ENCODE results near the gene DNAJC4.

Gene DNAJC4

DNA sequence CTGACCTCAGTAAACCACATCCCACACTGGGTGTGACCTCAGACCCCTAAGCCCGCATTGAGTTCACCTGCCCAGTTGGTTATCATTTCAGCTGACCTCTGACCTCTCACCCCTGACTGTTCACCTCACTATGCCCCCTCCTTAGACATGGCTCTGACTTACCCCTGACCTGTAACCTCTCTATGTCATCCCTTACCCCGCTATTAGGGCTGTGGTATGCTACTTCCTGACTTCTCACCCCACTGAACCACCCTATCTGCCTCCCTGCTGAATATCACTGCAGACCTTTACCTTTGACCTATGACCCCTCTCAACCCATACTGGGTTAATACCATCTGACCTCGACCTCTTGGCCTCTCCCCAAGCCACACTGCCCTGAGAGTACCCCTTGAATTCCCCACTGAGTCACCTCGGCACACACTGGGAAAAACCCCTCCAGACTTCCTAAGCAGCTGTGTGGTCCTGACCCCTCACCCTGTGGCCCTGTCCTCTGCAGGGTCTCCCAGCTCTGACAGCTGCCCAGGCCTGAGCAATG lies 29.3 kb downstream of the DNAJC4 start:
- no peak for DNase-seq (ENCODE audit: low spot score)

GRCh38 chr11:64260147-64260708 lies 29.9 kb downstream of the DNAJC4 start:
- no peak for DNase-seq (ENCODE audit: low spot score)

DNA sequence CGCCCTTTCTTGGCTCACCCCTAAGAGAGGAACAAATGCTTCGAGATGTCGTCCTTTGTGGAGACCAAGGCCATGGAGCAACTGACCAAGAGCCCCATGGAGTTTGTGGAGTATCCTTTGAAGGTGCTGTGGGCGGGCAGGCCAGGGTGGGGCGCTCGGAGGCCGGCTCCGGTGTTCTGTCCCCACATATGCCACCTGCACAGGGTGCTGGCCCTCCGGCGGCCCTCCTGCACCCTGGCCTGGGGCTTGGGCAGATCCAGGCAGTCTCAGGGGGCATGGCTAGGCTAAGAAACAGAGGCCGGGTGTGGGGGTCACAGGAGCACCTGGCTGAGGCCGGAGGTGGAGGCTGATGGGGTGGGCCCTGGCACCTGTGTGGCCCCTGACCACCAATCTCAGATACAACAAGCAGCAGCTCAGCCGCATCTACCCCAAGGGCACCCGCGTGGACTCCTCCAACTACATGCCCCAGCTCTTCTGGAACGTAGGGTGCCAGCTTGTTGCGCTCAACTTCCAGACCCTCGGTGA lies 31.3 kb downstream of the DNAJC4 start:
- no peak for DNase-seq (ENCODE audit: low spot score)

GRCh38 chr11:64262271-64263002 lies 32.1 kb downstream of the DNAJC4 start:
- DNase-seq (ENCODE audit: low spot score): no peak

- no peak for DNase-seq (ENCODE audit: low spot score)
Observed at GRCh38 chr11:64263021-64263946, 32.9 kb downstream of the DNAJC4 start.

- DNase-seq (ENCODE audit: low spot score): no peak
Observed at GRCh38 chr11:64263947-64264317, 33.6 kb downstream of the DNAJC4 start.

DNA sequence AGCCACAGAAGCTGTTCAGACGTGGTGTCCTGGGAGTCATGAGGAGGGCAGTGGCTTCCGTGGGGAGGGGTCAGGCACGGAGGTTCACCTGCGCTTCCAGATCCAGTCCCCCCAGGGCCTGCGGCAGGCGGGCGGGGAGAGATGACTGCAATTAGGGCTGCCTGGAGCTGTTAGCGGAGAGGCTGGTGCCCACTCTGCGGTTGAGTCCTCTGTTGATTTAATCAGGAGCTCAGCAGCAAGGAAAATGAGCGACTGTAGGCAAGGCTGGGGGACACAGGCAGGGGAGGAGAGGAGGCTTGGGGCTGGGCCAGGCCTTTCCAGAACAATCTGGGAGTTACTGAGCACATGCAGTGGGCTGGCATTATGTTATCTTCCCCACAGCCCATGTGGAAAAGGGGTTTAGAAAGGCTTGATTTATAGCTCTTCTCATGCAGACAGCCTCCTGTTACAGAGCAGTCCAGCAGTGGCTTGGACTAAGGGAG lies 34.1 kb downstream of the DNAJC4 start:
- DNase-seq (ENCODE audit: low spot score): no peak

- DNase-seq (ENCODE audit: low spot score): no peak
Observed at GRCh38 chr11:64265176-64266160, 35.1 kb downstream of the DNAJC4 start.

DNA sequence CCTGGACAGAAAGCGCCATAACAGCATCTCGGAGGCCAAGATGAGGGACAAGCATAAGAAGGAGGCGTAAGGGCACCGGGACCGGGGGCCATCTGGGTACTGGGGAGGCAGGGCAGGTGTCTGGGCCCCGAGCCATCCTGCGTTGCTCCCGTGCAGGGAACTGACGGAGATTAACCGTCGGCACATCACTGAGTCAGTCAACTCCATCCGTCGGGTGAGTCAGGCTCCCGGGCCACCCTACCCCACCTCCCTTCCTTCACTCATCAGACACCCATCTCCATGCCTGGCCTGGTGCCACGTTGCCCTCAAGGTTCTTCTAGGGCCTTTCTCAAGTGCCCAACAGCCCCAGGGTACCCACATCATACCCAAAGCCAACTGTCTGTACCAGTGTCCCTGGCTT lies 36.0 kb downstream of the DNAJC4 start:
- no peak for DNase-seq (ENCODE audit: low spot score)

- no peak for DNase-seq (ENCODE audit: low spot score)
Observed at GRCh38 chr11:64267207-64267945, 37.0 kb downstream of the DNAJC4 start.

DNA sequence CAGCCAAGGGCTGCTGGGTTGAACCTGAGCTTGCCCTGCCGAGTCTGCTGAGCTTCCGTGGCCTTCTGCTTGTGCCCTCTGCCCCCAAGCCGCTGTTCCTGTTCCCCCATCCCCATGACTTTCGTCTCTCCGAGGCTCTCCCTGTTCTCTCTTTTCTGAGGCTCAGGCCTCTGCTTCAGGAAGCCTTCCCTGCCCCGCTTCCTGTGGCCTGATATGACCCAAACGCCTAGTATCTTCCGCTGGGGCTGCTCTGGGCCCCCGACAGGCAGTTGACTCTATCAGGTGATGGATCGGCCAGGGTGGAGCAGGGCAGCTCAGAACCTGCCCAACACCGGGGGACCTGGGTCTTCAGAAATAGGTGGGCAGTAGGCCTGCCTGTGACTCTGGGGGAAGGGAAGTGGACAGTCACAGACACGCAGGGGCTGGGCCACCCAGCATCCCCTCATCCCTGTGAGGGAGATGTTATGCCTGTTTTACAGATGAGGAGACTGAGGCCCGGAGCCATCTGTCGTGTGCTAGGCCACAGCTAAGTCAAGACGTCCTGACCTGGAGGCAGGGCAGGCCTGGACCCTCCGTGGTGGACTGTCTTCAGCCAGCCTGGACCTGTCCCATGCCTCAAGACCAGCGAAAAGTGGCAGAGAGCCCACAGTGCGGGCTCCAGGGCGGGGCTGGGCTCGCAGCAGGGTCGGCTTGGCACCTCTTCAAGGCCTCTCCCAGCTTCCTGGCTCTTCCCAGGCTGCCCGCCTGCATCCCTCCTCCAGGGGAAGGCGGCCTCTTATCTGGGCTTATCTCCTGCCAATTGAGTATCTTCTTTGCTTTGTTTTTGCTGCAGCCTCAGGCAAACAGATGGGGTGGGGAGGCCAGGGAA lies 37.9 kb downstream of the DNAJC4 start:
- DNase-seq (ENCODE audit: low spot score): no peak

- DNase-seq (ENCODE audit: low spot score): peak; percentile 60
Observed at GRCh38 chr11:64268893-64269539, 38.7 kb downstream of the DNAJC4 start.

DNA sequence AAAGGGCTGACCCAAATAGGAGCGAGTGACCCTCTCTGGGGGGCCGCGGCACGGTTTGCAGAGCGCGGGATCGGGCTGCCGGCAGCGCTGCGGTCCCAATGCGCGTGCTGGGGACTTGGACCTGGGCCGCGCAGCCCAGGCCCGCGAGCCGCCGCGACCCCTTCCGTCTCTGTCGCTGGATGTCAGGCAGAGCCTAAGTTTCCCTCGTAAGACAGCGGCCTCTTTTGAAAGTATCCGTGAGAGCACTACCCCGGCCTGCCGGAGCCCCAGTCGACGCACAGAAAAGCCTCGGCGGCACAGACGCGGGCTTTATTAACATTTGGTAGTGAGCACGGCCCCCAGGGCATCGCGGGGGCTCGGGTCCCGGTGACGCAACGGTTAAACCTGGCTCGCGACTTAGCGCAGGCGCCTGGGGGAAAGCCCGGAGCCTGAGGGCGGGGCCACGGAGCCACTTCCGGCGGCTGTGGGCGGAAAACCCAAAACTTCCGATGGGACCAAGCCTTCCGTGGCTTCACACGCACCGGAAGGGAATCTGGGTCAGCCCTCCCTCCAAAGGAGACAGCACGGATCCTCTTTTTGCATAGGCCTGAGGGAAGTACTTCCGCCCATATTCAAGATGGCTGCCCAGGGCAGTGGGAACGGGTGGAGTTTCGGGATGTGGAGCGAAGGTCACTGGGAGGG lies 39.3 kb downstream of the DNAJC4 start:
- DNase-seq (ENCODE audit: low spot score): peak; percentile 100

GRCh38 chr11:64275031-64275800 lies 44.9 kb downstream of the DNAJC4 start:
- no peak for DNase-seq (ENCODE audit: low spot score)

DNA sequence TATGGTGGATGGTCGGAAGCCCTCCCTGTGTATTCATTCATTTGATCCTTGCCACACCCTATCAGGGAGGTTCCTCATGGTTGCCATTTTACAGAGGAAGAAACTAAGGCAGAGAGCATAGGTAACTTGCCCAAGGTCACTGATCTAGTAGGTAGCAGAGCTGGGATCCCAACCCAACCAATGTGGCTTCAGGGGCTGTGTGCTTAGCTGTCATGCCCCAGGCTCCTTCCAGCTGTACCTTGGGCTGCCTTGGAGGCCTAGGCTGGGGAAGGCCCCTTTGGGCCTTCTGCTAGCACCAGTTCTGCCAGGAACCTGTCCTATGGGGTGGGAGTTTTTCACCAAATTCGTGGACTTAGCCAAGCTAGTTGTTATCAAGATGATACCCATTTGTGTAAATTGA lies 45.5 kb downstream of the DNAJC4 start:
- DNase-seq (ENCODE audit: low spot score): no peak

DNA sequence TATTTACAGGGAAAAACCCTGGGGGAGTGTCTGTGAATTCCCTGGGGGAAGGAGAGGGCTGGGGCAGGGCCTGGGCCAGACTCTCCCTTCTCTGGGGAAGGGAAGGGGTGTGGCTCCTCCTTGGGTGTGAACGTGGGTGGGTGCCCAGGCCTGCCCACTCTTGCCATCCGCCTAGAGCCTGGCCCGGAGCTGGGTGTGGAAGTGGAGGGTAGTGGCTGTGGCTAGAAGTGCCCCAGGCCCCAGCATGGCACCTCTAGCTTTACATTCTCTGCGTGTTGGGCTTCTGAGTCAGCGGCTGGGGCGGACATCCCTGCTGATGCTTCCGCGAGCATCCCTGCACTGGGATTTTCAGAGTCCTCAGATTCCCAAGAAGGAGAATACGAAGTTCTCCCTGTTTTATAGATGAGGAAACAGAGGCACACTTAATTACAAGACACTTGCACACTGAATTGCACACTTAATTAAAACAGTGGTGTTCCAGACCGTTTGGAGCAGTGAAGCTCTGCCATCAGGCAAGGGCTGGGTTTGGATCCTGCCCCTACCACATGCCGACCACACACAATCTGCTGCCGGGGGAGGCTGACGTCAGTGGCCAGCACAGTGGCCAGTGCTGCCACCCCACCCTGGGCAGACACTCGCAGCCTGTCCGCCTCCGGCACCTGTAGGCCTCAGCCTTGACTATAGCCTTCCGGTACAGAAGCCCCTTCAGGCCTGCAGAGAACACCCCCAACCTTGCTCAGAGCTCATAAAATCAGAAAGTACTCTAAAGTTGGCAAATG lies 46.5 kb downstream of the DNAJC4 start:
- no peak for DNase-seq (ENCODE audit: low spot score)
